Ramos (cell line): ENCODE measurements around the gene CCDC197.

Experiments used
- in situ Hi-C: fragments of 300-500 bp; cut with MboI; formaldehyde crosslinking; loops from one replicate; pipeline ENCODE4 v1.14.3; 2022; ENCODE audit warnings: low sequenced_read_pairs; ENCODE audit not compliant: unreplicated experiment

CCDC197 gene

GRCh38 chr14:94047581-94047980 lies 50.5 kb downstream of the CCDC197 start:
- in situ Hi-C loops, result loop anchor here (25.0 kb wide), 1 partner anchor 90 kb away; the partner anchor contains the start of gene IFI27L2

GRCh38 chr14:94048691-94049624 lies 51.9 kb downstream of the CCDC197 start:
- in situ Hi-C loops, result loop anchor here (25.0 kb wide), 1 partner anchor 88 kb away; the partner anchor contains the start of gene IFI27L2

GRCh38 chr14:94049625-94050023 lies 52.5 kb downstream of the CCDC197 start:
- in situ Hi-C loops, result loop anchor here (25.0 kb wide), 1 partner anchor 88 kb away; the partner anchor contains the start of gene IFI27L2

DNA sequence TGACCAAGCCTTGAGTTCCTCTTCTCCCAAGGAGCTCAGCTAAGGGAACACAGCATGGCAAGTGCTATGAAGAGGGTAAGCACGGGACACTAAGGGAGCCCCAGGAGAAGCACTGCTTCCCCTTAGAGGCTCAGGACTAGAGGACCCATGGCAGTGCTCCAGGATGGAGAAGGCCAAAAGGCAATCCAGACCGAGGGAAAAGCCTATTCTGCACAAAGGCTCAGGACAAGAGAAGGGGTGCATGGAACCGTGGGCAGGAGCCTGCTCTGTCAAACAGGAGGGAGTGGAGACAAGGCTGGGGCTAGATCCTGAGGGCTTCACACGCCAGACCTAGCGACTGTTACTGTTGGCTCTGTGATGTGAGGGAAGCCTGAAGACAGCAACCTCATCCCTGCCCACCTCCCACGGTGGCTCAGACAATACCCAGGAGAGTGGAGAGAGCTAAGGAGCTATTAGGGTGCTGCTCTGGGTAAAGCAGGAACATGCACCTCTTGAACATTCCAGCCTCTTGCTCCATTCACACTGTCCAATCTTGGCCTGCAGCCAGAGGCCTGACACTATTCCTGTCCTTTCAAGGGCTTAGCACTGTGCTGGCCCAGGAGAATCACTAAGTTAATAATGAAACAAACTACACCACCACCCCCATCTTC lies 53.3 kb downstream of the CCDC197 start:
- in situ Hi-C loops, result no loop called here

- in situ Hi-C loops, result no loop called here
Observed at GRCh38 chr14:94051115-94051514, 54.0 kb downstream of the CCDC197 start.

DNA sequence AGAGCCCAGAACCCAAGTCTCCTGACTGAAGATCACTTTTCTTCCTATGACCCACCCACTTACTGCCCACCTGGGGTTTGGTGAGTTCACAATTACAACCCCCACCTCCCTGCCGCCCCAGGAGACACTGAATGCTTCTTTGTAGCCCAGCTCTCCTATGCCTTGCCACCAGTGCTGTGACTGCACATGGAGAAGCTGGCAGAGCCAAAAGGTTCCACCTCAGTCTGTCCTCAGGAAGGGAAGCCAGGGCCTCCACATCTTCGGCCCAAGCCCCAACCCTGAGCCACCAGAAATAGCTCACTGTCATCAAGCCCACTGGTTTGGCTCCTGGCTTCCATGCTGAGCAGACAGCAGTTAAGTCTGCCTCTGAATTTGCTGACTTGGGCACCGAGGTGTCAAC lies 54.7 kb downstream of the CCDC197 start:
- in situ Hi-C loops, result no loop called here

DNA sequence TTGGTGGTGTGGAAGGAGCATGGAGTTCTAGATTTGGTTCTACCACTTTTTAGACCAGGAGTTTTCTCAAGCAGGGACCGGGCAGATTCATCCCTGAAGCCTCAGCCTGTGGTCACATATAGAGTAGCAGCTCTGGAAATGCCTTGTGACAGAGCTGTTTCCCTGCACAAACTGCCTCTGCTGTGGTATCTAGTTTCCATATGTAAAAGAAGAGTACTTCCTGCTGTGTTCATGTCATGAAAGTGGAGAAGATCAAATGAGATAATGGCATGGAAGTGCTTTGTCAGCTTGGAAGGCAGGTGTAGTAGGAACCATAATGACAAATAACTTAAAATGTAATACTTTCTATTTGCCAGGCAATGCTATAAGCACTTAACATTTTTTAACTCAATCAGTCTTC lies 55.1 kb downstream of the CCDC197 start:
- in situ Hi-C loops, result no loop called here

DNA sequence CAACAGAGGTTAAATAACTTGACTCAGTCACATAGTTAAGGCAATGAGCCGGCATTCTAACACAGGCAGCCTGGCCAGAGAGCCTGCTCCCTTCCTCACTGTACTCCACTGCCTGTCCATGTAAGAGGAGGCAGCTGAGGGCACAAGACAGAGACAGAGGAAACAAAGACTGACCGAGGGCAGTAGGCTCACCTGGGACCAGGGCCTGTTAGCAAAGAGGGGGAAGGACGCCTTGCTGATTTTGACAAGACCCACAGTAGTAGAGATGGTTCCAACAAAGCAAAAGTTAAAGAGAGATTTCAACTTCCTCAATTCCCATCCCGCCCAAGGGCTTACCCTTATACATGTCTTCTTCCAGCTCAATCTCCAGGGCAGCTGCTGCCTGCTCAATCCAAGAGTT lies 55.6 kb downstream of the CCDC197 start:
- in situ Hi-C loops, result no loop called here

DNA sequence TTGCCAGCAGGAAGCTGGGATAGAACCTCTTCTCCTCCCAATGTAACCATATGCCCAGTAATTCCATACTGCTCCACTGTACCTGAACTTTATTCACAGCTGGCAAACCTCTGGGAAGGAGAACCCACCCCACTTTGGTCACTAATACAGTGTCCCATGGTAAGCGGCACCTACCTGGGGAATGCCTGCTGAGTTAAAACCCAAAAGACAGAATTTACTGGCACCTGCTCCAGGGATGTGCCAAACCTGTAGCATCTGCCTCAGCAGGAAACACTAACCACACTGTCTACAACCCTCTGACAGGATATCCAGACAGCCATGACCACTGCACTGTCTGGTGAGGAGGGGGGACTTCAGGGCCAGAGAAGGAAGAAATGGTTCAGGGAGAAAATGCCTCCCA lies 57.3 kb downstream of the CCDC197 start:
- in situ Hi-C loops, result no loop called here

GRCh38 chr14:94054936-94055335 lies 57.8 kb downstream of the CCDC197 start:
- in situ Hi-C loops, result no loop called here

DNA sequence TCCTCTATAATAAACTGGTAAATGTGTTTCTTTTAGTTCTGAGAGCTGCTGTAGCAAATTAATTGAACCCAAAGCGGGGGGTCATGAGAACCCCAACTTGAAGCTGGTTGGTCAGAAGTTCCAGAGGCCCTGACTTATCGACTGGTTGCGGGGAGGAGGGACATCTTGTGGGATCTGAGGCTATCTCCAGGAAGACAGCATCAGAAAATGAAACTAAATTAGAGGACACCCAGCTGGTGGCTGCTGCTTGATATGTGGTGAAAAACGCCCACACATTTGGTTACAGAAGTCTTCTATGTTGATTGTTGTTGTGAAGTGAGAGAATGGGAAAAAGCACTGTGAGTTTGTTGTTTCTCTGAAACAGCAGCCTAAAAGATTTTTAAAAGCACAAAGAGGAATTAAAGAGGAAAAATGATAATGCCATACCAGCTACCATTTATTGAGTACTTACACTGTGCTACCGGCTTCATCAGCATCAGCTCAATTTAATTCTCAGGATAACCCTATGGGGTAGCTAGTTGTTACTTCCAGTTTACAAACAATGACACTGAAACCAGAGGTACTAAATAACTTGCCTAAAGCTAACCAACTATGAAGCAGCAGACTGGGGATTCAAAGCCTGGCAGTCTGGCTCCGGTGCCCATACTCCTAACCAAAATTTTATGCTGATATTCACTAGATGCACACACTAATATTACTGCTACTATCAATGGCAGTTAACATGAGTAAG lies 59.6 kb downstream of the CCDC197 start:
- in situ Hi-C loops, result no loop called here

DNA sequence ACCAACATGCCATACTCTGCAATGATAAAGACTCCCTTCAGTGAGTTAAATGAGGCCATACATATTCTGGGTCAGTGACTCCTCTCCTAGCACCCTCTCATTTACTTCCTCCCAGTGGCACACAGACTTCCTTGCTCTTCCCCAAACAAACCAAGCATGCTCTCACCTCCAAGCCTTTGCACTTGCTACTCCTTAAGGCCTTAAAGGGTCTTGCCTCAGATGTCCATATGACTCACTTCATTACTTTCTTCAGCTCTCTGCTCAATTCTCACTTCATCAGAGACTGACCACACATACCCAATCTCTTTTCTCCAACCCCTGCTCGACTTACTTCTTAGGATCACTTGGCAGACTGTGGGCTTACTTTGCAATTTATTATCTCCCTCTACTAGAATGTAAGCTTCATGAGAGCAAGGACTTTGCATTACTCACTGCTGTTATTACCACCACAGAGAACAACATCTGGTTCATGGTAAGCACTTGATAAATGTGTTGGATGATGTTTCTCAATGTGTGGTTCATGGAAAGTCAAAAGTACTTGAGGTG lies 61.1 kb downstream of the CCDC197 start:
- in situ Hi-C loops, result no loop called here
